Activated B cell treated with CpG ODN at 0.5 μM for 24 hours (primary cell): ENCODE data around the gene PSKH1. TPM values are rescaled to one million over a fixed set of nuclear protein-coding genes. Genes with fewer than 3 reads are reported as not detected.

ENCODE experiments used
- ATAC-seq: fragments of 200-7000 bp; cut with Tn5 transposase; one replicate; pipeline ENCODE4 v1.10.0; 2021; ENCODE audit warnings: low read depth, mild to moderate bottlenecking, moderate library complexity
- CTCF ChIA-PET: fragments of 350-600 bp; sonication (Branson Sonifier 250); formaldehyde crosslinking; loops from one replicate; lab custom pipeline; 2021; ENCODE audit warnings: antibody characterized with exemption; lab: Charles Lee
- POLR2A ChIA-PET: fragments of 350-600 bp; sonication (Branson Sonifier 250); formaldehyde crosslinking; loops from one replicate; lab custom pipeline; 2021; ENCODE audit warnings: antibody characterized with exemption; lab: Charles Lee
- DNase-seq: peaks from one replicate; pipeline ENCODE4 v3.0.0; 2022
- H3K27ac Mint-ChIP-seq: one replicate; pipeline ENCODE4 v1.8.0; 2020; ENCODE audit warnings: mixed read lengths
- H3K27me3 Mint-ChIP-seq: one replicate; pipeline ENCODE4 v1.8.0; 2021; ENCODE audit warnings: mixed read lengths
- H3K36me3 Mint-ChIP-seq: one replicate; pipeline ENCODE4 v1.8.0; 2021; ENCODE audit warnings: low read depth, mixed read lengths
- H3K4me1 Mint-ChIP-seq: one replicate; pipeline ENCODE4 v1.8.0; 2021; ENCODE audit warnings: mixed read lengths
- H3K4me3 Mint-ChIP-seq: one replicate; pipeline ENCODE4 v1.8.0; 2020; ENCODE audit warnings: mild to moderate bottlenecking, mixed read lengths
- H3K9me3 Mint-ChIP-seq: one replicate; pipeline ENCODE4 v1.8.0; 2020; ENCODE audit warnings: mixed read lengths
- CTCF ChIP-seq: fragments of 200-600 bp; IDR thresholded peaks from one replicate; pipeline ENCODE4 v1.8.0; 2022; ENCODE audit warnings: antibody characterized with exemption, mild to moderate bottlenecking
- intact Hi-C: fragments of 100-400 bp; cut with micrococcal nuclease; formaldehyde crosslinking; loops from one replicate; pipeline ENCODE4 v1.15.1; 2024
- total RNA-seq: library from RNA; stranded (reverse); gene quantifications from 2 replicates; pipeline ENCODE4 v1.2.3, GENCODE V29; 2022

The PSKH1 gene
- total RNA-seq, 1 donor from 2014 or later, result 22.0 TPM

GRCh38 chr16:67934306-67935100 is 41.4 kb downstream of the PSKH1 start:
- DNase-seq (no peak), ATAC-seq (no peak)
- TF ChIP-seq CTCF, result no peak
- ChIA-PET CTCF (interaction anchor here (1.4 to 4.0 kb wide), 3 partner anchors 87 to 262 kb away, joined by 4 to 28 read pairs (median 5); no protein-coding TSS in a partner anchor), POLR2A (interaction anchor here (0.5 to 3.4 kb wide), 11 partner anchors 9 to 453 kb away, joined by 3 to 28 read pairs (median 4); partner anchors contain the start of genes ATP6V0D1, CARMIL2, DDX28 and DUS2)
- intact Hi-C loops, result loop anchor here (1.0 kb wide), 6 partner anchors 41 to 372 kb away; partner anchors contain the start of genes ACD, CTCF, NFATC3 and NUTF2
- H3K36me3 Mint-ChIP-seq, result peaks cover 62% of the 10 kb centered on the region
- no peaks in the 10 kb centered on the region for H3K9me3 Mint-ChIP-seq
- peak overlapping the region; percentile 99 for H3K4me3 Mint-ChIP-seq
- peaks cover 22% of the 10 kb centered on the region for H3K4me1 Mint-ChIP-seq
- H3K27me3 Mint-ChIP-seq, result no peaks in the 10 kb centered on the region
- H3K27ac Mint-ChIP-seq, result peak overlapping the region; percentile 98

DNA sequence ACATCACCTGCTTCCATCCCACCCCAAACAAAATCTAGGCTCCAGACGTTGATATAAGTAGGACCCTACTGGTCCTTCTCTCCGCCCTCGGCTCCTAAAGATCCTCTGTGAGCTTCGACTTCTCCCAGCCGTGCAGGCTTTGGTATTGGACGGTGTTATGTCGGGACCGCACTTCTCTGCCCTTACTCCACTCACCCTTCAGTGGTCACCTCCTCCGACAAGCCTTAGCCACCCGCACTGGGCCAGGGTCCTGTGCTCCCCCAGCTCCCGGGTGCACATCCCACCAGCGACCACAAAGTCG is 42.0 kb downstream of the PSKH1 start:
- no peaks in the 10 kb centered on the region for H3K9me3 Mint-ChIP-seq
- no peak for TF ChIP-seq CTCF
- no peak for ATAC-seq

GRCh38 chr16:67935402-67936123 is 42.5 kb downstream of the PSKH1 start:
- TF ChIP-seq CTCF, result no peak
- H3K9me3 Mint-ChIP-seq, result no peaks in the 10 kb centered on the region
- intact Hi-C loops, result loop anchor here (1.0 to 2.0 kb wide), 13 partner anchors 33 to 373 kb away; partner anchors contain the start of genes ACD, CTCF, DDX28 and DUS2
- H3K36me3 Mint-ChIP-seq, result peaks cover 54% of the 10 kb centered on the region
- peak overlapping the region; percentile 99 for H3K4me3 Mint-ChIP-seq
- ChIA-PET POLR2A (interaction anchor here (0.5 to 3.4 kb wide), 39 partner anchors 9 to 797 kb away, joined by 3 to 30 read pairs (median 4); partner anchors contain the start of genes ATP6V0D1, CARMIL2, DDX28 and DPEP2), CTCF (interaction anchor here (1.0 to 4.0 kb wide), 5 partner anchors 38 to 105 kb away, joined by 3 to 28 read pairs (median 5); no protein-coding TSS in a partner anchor)
- H3K27me3 Mint-ChIP-seq, result no peaks in the 10 kb centered on the region
- peaks cover 31% of the 10 kb centered on the region for H3K4me1 Mint-ChIP-seq
- DNase-seq, result peak; percentile 85
- ATAC-seq, result peak; percentile 89
- H3K27ac Mint-ChIP-seq, result peak overlapping the region; percentile 98

More for the DNA sequence above, 42.0 kb downstream of the PSKH1 start:
- no peak for DNase-seq
- H3K4me3 Mint-ChIP-seq, result peak overlapping the region; percentile 99
- ChIA-PET CTCF (interaction anchor here (1.0 to 4.0 kb wide), 4 partner anchors 38 to 106 kb away, joined by 3 to 28 read pairs (median 4); no protein-coding TSS in a partner anchor), POLR2A (interaction anchor here (0.6 to 3.4 kb wide), 33 partner anchors 9 to 454 kb away, joined by 3 to 30 read pairs (median 5); partner anchors contain the start of genes ATP6V0D1, CARMIL2, DDX28 and DPEP2)
- H3K27ac Mint-ChIP-seq, result peak overlapping the region; percentile 98
- H3K4me1 Mint-ChIP-seq, result peaks cover 26% of the 10 kb centered on the region
- peaks cover 58% of the 10 kb centered on the region for H3K36me3 Mint-ChIP-seq
- H3K27me3 Mint-ChIP-seq, result no peaks in the 10 kb centered on the region
- intact Hi-C loops, result loop anchor here (1.0 kb wide), 6 partner anchors 42 to 373 kb away; partner anchors contain the start of genes ACD, CTCF, NFATC3 and NUTF2

DNA sequence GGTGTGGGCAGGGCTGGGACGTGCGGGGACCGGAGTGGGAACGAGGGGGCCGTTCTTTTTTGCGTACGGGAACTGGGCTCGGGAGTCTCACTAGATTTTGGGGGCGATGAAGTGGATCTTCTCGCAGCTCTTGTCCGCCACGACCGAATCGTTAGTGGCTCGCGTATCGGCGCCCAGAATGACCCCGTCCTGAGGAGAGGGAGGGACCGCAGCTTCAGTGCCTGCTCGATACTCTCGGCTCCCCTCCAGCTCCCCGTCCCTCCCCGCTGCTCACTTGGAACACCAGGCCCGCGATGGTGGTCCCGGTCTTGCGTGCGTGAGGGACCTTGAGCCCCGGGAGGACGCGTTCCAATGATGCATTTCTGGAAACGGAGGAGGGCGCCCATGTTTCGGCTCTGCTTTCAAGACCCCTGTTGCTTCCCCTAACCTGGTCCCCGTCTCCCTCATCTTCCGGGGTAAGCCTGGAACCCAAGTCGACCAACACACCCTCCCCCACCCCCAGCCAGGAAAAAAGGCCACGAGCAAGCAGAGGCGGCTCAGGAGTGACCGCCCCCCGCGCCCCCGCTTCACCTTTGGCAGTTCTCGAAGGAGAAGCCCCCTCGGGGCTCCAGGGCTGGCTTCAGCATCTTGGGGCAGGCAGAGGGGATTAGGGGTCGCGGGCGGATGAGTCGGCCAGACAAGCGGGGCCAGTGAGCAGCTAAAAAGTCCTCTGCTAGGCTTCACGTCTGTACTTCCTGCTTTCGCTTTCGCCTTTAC is 43.2 kb downstream of the PSKH1 start, which contains the start of gene PSMB10:
Gene PSMB10, minus strand, starts transcription at position 727 of the 756 bp plus-strand sequence. Its CDS starts 101 bp downstream, at position 626.
- no peaks in the 10 kb centered on the region for H3K27me3 Mint-ChIP-seq
- H3K27ac Mint-ChIP-seq, result peak within 1 kb of the TSS; percentile 98
- ChIA-PET CTCF (interaction anchor here (0.9 to 4.0 kb wide), 8 partner anchors 9 to 120 kb away, joined by 3 to 28 read pairs (median 4); no protein-coding TSS in a partner anchor), POLR2A (interaction anchor here (0.5 to 3.4 kb wide), 41 partner anchors 8 to 1822 kb away, joined by 3 to 30 read pairs (median 5); partner anchors contain the start of genes ATP6V0D1, CARMIL2, DDX28 and DPEP2)
- ATAC-seq (peak; percentile 9), DNase-seq (peak; percentile 68)
- no peak for TF ChIP-seq CTCF
- no peaks in the 10 kb centered on the region for H3K9me3 Mint-ChIP-seq
- H3K4me3 Mint-ChIP-seq, result peak within 1 kb of the TSS; percentile 99
- intact Hi-C loops, result loop anchor here (1.0 to 2.0 kb wide), 7 partner anchors 32 to 268 kb away; partner anchors contain the start of genes DDX28, DUS2, RANBP10 and SLC12A4
- peaks cover 31% of the 10 kb centered on the region for H3K4me1 Mint-ChIP-seq
- H3K36me3 Mint-ChIP-seq, result peaks cover 48% of the 10 kb centered on the region
